PC-9 (cell line): ENCODE measurements around the gene IQCN.

Experiments
- EZH2 ChIP-seq: fragments of 200-600 bp; sonication (generic); IDR thresholded peaks from 2 replicates; pipeline ENCODE4 v1.8.0; 2017; ENCODE audit warnings: antibody characterized with exemption, low read depth
- TF ChIP-seq, protein P1 (sequence below): fragments of 200-600 bp; sonication (generic); conservative IDR thresholded peaks from 2 replicates; pipeline ENCODE4 v1.6.1; 2017; ENCODE audit warnings: mixed run types, antibody characterized with exemption, mild to moderate bottlenecking, moderate library complexity

DNA sequence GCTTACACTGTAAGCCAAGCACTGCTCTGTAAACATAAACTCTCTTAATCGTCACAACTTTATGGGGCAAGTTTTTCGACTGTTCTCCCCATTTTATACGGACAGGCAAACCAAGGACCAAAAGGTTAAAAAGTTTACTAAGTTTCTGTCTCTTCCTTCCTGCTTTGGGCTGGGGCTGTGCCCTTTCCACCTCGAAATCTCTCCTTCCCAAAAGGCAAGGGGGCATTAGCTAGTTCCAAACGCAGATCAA is 4.9 kb upstream of the IQCN start:
- TF ChIP-seq, protein P1, sequence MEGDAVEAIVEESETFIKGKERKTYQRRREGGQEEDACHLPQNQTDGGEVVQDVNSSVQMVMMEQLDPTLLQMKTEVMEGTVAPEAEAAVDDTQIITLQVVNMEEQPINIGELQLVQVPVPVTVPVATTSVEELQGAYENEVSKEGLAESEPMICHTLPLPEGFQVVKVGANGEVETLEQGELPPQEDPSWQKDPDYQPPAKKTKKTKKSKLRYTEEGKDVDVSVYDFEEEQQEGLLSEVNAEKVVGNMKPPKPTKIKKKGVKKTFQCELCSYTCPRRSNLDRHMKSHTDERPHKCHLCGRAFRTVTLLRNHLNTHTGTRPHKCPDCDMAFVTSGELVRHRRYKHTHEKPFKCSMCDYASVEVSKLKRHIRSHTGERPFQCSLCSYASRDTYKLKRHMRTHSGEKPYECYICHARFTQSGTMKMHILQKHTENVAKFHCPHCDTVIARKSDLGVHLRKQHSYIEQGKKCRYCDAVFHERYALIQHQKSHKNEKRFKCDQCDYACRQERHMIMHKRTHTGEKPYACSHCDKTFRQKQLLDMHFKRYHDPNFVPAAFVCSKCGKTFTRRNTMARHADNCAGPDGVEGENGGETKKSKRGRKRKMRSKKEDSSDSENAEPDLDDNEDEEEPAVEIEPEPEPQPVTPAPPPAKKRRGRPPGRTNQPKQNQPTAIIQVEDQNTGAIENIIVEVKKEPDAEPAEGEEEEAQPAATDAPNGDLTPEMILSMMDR, result no peak
- no peak for TF ChIP-seq EZH2
